ENCODE results near the gene GPA33.

DNA sequence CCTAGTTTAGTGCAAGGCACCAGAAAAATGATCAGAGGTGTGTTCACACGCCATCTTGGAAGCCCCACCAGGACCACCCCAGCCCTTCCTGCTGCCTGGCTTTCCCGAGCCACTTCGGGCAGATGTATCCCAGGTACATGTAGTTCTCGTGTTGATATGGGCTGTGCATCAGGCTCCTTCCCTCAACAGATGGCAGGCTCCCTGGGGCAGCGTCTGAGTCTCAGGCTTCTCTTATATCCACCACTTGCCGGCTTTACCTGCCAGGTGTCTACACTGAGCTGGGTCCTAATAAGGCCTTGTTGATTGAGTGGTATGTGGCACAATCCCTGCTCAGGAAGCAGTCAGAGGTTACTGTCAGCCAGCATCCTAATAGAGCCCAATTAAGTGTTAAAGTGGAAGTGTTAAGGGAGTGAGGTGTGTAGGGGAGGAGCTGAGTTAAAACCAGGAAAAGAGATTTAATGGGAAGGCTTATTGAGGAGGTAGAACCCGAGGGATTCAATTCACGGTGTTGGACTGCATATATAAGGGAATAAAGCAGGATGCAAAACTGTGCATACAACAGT, 8.5 kb downstream of the GPA33 start:
- TF ChIP-seq CTCF (optimal IDR thresholded peaks at IDR 0.05 in 1 of 3, IDR thresholded peaks at IDR 0.05 in 1 of 3, conservative IDR thresholded peaks at IDR 0.05 in 1 of 3; ENCODE audit: extremely low read depth in 1 of 3, insufficient read depth in 2 of 3, low read length in 3 of 3) (no peak), EZH2 (IDR thresholded peaks at IDR 0.05; ENCODE audit: low read length) (no peak)

Measured in keratinocyte (primary cell).